Measurements from ENCODE around the gene UQCC3.
"Not testable (repeated sequence)": the region's sequence is repeated elsewhere in the genome, so short reads cannot be mapped to it uniquely, and the experiment has no call there.

Gene UQCC3

GRCh38 chr11:62703921-62704320, 32.4 kb downstream of the UQCC3 start:
- DNase-seq: not testable (repeated sequence)

- no peak for DNase-seq
Measured at GRCh38 chr11:62705413-62705812, 33.9 kb downstream of the UQCC3 start.

DNA sequence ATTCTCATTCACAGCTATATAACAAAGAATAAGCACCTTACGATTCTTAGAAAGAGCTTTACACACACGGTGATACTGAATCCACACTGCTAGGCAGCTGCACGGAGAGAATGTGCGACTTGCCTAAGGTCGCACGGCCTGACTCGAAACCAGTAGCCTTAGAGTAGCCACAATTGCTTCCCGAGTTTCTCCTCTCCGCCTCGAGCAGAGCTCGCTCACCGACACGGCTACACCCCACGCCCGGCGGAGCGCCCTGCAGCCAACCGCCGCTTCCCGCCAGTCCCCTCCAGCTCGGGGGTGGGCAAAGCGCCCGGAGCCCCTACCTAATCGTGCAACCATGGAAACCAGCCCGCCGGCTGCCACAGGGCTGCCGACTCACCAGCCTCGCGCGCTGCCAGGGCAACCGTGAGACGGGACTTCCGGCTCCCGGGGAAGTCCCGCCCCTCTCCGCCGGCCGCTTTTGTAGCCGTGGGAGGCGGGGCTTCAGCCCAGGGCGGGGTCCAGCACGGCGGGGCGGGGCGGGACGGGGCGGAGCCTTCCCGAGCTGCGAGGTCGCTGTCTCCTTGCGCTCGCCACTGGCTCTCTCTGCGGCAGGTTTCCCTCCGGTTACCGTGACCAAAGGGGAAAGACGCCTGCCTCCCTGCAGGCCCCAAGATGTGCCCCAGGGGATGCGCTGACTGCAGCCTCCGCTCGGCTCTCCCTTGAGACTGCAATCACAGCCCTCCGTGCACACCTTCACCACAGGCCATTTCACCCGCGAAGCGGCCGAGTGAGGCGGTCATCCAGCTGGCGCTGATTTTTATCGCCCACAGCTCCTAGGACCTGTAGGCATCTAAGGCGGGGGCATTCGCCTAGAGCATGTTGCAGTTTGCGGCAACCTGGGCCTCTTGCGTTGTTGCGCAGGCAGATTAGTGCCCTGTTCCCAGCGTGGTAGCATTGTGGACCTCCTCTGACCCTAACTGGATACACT, 34.7 kb downstream of the UQCC3 start:
- peak; percentile 92 to 96 for DNase-seq

DNA sequence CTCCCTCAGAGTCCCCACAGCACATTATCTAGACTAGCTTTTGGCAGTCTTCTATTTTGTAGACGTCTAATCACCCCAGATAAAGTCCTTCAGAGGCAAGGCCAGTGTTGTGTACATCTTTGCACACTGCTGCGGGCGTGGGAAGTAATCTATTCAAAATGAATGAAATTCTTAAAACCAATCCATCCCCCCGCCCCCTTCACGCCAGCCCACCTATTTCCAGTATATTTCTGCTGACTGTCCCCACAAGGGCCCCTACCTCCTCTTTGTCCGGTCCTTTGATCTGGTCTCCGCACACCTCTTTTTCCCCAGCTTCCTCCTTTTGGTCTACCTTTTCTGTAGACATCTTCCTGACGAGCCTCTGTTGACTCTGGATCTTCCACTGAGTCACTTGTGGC, 35.4 kb downstream of the UQCC3 start:
- DNase-seq: no peak

GRCh38 chr11:62707277-62707861, 35.9 kb downstream of the UQCC3 start, which contains the start of the genes BSCL2 and GNG3:
Gene BSCL2 (minus strand): TSS chr11:62707424. CDS start chr11:62707195, 229 bp downstream.
Gene GNG3 (plus strand): TSS chr11:62707676. CDS start chr11:62708296, 620 bp downstream.
- DNase-seq: no peak

DNA sequence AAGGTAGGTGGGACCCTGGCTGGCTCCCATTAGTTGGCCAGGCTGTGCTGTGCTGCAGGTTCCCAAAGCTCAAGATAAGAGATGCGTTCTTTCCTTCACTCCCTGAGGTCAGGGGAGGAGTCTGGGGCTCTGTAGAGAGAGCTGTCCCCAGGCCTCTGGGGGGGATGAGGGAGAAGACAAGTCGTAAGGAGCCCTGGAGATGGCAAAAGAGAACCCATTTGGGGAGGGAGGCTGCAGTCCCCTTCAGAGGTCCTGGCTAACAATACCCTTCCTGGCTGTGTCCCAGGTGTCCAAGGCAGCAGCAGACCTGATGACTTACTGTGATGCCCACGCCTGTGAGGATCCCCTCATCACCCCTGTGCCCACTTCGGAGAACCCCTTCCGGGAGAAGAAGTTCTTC, 36.9 kb downstream of the UQCC3 start:
- DNase-seq: no peak

GRCh38 chr11:62708793-62709192, 37.3 kb downstream of the UQCC3 start:
- peak; percentile 32 to 42 for DNase-seq

DNA sequence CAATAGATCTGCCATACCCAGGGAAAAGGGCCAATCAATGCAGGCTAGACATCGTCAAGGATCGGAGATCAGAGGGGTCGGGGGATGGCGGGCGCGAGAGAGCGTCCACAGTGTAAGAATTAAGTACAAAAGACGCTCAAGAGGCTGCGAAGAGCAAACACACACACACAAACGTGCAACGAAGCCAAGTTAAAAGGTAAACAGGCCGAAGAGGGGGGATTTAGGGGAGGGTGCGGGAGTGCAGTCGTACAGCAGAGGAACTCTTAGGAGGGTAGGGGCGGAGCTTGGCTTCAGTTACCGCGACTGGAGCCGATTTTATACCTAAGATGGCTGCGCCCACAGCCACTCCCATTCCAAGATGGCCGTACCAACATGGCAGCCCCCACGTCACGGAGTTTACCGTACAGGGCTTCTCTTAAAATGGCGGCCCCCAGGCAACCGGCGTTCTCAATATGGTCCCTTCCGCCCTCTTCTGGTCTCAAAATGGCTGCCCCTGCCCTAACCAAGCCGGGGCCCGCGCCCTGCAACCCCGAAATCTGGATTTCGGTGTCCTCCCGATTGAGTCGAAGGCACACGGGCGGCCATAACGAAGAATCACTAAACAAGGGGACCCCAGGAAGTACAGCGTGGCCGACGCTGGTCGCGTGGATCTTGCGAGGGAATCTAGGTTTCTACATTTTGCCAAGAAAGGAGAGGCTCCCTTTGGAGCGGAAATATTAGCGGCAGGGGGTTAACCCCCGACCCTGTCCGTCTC, 38.0 kb downstream of the UQCC3 start:
- peak; percentile 89 to 97 for DNase-seq

- no peak for DNase-seq
Measured at GRCh38 chr11:62710001-62710345, 38.5 kb downstream of the UQCC3 start.

DNA sequence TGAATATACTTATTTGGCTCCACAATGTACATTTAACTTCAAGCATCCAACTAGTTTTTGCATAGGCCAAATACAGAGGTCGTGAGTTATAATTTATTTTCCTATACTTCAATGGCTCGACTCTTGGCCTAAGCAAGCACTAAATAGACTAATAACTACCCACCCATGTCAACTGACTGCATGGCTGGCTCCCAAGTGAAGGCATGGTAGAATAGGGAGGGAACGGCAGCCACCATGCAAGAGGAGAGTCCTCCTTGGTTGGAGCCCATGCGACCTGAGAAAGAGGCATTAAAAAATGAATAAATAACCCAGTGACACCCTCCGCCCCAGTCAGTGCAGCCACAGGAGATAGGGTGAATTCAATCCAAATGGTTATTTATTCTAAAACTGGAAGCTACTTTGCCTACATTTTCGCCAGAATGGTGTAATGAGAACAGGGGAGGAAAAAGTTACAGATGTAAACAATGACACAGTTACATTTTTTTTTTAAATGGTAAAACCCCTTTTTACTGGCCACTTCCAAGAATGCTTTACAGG, 40.9 kb downstream of the UQCC3 start:
- DNase-seq: no peak

DNA sequence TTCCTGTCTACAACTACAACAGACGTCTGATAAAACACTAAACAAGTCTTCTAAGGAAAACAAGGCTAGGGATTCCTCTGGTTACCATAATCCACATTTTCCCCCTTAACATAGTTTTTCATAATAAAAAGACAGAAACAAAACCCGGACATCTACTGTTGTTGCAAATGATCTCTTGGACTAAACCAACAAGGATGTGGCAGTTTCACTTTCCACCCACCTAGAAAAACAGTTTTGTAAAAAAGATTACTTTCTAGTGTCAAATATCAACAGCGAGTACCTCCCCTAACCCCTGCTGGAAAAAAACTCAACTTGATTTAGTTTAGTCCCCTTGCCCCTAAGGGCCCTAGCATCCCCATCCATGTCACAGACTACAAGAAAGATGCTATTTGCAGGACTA, 41.4 kb downstream of the UQCC3 start:
- no peak for DNase-seq

DNA sequence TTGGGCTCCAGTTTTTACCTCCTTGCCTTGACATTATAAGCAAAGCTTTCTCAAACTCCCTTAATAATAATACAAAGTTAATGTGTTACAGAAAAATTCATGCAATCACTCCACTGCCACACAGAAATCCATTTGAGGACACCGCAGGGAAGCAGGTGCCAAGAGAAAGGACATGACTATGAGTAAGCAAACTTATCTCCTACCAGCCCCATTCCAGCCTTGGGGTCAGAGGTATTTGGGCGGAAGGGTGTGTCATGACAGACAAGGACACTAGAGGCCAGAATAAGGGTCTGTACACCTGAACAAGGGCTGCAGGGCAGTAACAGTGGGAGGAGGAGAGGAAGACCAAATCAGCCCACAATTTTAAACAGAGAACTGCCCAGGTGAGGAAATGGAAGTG, 41.9 kb downstream of the UQCC3 start:
- no peak for DNase-seq

DNA sequence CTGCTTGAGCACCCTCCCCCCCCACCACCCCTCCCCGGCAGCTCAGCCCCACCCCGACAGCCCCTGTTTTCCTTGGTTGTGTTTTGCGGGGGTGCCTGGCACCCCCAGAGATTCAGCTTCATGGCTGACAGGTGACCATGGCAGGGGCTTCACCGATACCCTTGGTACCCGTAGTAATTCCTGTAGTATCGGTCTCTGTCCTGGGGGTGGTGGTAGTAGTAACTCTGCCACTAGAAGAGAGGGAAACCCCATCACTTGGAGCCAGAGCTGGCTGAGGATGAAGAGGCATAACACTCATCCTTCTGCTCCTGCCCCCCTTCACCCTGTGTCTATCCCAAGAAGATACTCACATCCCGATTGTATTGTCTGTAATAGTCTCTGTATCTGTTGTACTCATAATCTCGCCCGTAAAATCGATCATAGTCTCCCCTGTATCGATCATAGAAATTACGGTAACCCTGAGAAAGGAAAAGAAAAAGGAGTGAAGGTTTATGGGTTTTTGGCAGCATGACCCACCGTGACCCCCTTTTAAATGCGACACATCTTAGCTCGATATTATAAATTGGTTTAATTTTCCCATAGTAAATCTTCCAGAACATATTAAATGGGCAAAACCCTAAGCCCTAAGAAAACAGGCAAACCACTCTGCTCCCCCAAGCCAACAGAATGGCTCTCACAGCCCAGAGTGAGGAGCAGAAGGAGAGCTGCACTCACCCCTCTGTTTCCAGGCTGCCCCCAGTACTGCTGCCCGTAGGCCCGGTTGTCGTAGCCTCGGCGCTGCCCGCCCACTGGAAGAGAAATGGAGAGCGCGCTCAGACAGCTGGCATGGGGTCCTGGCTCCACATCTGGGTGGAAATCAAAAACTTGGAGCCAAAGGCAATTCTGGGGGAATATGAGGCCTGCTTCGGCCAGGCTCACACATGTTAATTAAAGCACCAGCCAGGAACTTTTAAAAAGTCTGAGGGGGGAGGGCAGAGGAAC, 44.0 kb downstream of the UQCC3 start:
- DNase-seq: no peak

- no peak for DNase-seq
Measured at GRCh38 chr11:62716206-62716605, 44.7 kb downstream of the UQCC3 start.

DNA sequence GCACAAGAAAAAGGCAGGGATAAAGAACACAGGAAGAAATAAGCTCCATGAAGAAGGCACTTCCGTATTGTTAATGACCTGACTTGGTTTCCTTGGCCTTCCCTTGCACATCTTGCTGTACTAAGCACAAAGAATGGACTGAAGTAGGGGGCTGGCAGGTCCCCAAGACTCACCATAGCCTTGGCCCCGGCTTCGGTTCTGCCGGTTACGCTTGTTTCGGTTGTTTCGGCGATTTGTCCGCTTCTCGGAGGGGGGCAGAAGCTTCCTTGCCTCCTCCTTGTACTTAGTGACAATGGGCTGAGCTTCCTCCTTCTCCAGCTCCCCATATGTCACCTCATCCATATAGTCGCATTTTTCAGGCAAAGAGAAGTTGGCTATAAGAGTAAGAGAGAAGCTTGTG, 45.3 kb downstream of the UQCC3 start:
- DNase-seq: no peak

- DNase-seq: no peak
Measured at GRCh38 chr11:62719302-62719978, 48.0 kb downstream of the UQCC3 start.

DNA sequence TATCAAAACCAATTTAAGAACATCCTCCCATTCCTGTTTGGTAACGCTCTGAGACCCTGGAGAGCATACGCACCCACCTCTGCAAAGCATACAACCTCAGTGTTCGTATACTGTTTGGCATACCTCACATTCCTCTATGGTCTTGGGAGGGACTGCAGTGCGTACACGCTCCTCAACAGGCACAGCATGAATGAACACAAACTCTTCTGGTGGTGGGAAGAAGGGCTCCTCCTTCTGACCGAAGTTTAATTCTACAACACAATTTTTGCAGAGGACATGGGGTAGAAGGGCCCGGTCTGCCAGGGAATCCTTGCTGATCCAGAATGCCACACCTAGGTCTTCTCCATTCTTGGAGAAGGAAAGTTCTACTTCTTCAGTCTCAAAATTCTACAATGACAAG, 50.5 kb downstream of the UQCC3 start:
- DNase-seq: no peak
